Lower lobe of right lung (tissue), 2 donors: Measurements from ENCODE around the gene PEF1. TPM values are rescaled to one million over a fixed set of nuclear protein-coding genes. Genes with fewer than 3 reads are reported as not detected.

Experiments
- ATAC-seq, 2 donors: fragments of 200-7000 bp; cut with Tn5 transposase; one replicate each; pipeline ENCODE4 v1.9.1; 2020 to 2022; ENCODE audit warnings: mild to moderate bottlenecking in 2 of 2, moderate library complexity in 2 of 2
- DNase-seq: peaks from one replicate; pipeline ENCODE4 v3.0.0-alpha.2; 2020
- H3K27ac ChIP-seq: fragments of 200-600 bp; one replicate; pipeline ENCODE4 v1.8.0; 2022
- H3K27me3 ChIP-seq: fragments of 200-600 bp; one replicate; pipeline ENCODE4 v1.8.0; 2022; ENCODE audit warnings: low read depth
- H3K36me3 ChIP-seq: fragments of 200-600 bp; one replicate; pipeline ENCODE4 v1.8.0; 2022; ENCODE audit warnings: mild to moderate bottlenecking
- H3K4me1 ChIP-seq: fragments of 200-600 bp; one replicate; pipeline ENCODE4 v1.8.0; 2022
- H3K4me3 ChIP-seq: fragments of 200-600 bp; one replicate; pipeline ENCODE4 v1.8.0; 2022; ENCODE audit warnings: mild to moderate bottlenecking
- H3K9me3 ChIP-seq: fragments of 200-600 bp; one replicate; pipeline ENCODE4 v1.8.0; 2022
- intact Hi-C: fragments of 100-400 bp; cut with DNase I; formaldehyde crosslinking; loops from one replicate; pipeline ENCODE4 v1.11.0; 2022
- total RNA-seq: library from RNA; stranded (reverse); fragmentation: NEBNext Ultra II Directional; extraction: Animal tissue kit (Norgen Biotek cat#: 25700); gene quantifications from one replicate; pipeline ENCODE4 v1.2.1, GENCODE V29; 2021
- TF ChIP-seq, protein P1 (sequence below): fragments of 200-600 bp; IDR thresholded peaks from one replicate; pipeline ENCODE4 v1.8.0; 2022; ENCODE audit warnings: antibody characterized with exemption, mild to moderate bottlenecking
- donor health status: DM: no; HTN: yes; CAD: no; lungs with severe emphysema.

The PEF1 gene
- total RNA-seq, 1 donor from 2014 or later: 61.6 TPM

DNA sequence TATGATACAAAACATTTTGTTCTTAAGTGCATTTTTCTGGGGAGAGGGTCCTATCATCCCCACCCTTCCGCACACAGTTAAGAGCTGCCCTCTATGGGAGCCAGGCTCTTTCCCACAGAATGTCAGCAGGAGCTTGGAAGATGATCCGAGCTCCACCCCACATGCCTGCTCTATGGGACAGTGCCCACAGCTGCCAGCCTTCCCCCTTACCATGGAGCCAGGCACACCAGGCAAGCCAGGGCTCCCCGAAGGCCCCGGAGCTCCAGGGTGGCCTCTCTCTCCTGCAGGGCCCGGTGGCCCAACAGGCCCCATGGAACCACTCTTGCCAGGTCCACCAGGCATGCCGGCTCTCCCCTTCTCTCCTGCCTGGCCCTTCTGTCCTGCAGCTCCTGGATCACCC is 10.4 kb upstream of the PEF1 start:
- ATAC-seq (no peak), DNase-seq (no peak)
- H3K36me3 ChIP-seq: peaks cover 3% of the 10 kb centered on the region
- no peaks in the 10 kb centered on the region for H3K4me1 ChIP-seq
- intact Hi-C loops: no loop called here
- no peaks in the 10 kb centered on the region for H3K27me3 ChIP-seq
- no peak overlapping the region for H3K4me3 ChIP-seq
- no peaks in the 10 kb centered on the region for H3K9me3 ChIP-seq
- H3K27ac ChIP-seq: no peak overlapping the region
- TF ChIP-seq, protein P1, sequence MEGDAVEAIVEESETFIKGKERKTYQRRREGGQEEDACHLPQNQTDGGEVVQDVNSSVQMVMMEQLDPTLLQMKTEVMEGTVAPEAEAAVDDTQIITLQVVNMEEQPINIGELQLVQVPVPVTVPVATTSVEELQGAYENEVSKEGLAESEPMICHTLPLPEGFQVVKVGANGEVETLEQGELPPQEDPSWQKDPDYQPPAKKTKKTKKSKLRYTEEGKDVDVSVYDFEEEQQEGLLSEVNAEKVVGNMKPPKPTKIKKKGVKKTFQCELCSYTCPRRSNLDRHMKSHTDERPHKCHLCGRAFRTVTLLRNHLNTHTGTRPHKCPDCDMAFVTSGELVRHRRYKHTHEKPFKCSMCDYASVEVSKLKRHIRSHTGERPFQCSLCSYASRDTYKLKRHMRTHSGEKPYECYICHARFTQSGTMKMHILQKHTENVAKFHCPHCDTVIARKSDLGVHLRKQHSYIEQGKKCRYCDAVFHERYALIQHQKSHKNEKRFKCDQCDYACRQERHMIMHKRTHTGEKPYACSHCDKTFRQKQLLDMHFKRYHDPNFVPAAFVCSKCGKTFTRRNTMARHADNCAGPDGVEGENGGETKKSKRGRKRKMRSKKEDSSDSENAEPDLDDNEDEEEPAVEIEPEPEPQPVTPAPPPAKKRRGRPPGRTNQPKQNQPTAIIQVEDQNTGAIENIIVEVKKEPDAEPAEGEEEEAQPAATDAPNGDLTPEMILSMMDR: no peak

GRCh38 chr1:31654474-31654776 is 9.7 kb upstream of the PEF1 start:
- ATAC-seq (no peak), DNase-seq (no peak)
- intact Hi-C loops: no loop called here
- Histone ChIP-seq H3K27ac (no peak overlapping the region), H3K36me3 (peaks cover 3% of the 10 kb centered on the region), H3K4me1 (no peaks in the 10 kb centered on the region), H3K27me3 (no peaks in the 10 kb centered on the region), H3K4me3 (no peak overlapping the region), H3K9me3 (no peaks in the 10 kb centered on the region)
- TF ChIP-seq, protein P1: no peak

- intact Hi-C loops: no loop called here
- ATAC-seq (no peak), DNase-seq (no peak)
- H3K27ac ChIP-seq: no peak overlapping the region
- H3K4me3 ChIP-seq: no peak overlapping the region
- H3K27me3 ChIP-seq: no peaks in the 10 kb centered on the region
- peaks cover 3% of the 10 kb centered on the region for H3K36me3 ChIP-seq
- H3K4me1 ChIP-seq: no peaks in the 10 kb centered on the region
- no peaks in the 10 kb centered on the region for H3K9me3 ChIP-seq
- TF ChIP-seq, protein P1: no peak
These were observed 9.2 kb upstream of the PEF1 start for GRCh38 chr1:31653717-31654473.

GRCh38 chr1:31652891-31653499 is 8.3 kb upstream of the PEF1 start:
- no peak overlapping the region for H3K4me3 ChIP-seq
- no peaks in the 10 kb centered on the region for H3K4me1 ChIP-seq
- ATAC-seq (peak; percentile 75 to 86), DNase-seq (no peak)
- TF ChIP-seq, protein P1: no peak
- no peaks in the 10 kb centered on the region for H3K36me3 ChIP-seq
- intact Hi-C loops: no loop called here
- no peak overlapping the region for H3K27ac ChIP-seq
- H3K9me3 ChIP-seq: no peaks in the 10 kb centered on the region
- no peaks in the 10 kb centered on the region for H3K27me3 ChIP-seq

DNA sequence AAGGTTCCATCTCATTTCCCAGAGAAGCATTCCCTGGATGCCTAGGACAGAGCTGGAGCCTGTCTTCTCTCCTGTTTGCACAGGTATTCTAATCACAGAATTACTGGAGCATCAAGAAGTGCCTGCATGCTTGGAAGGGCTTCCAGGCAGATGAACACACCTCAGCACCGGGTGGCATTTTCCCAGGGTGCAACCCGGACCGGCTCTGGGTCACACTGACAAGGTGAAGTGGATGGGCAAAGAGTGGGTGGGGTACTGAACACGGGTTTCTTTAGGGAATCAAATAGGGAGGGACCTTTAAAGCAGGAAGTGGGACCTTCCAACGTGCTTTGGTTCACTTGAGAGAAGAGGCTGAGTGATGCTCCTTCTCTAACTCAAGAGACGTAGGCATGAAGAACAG is 7.1 kb upstream of the PEF1 start:
- Histone ChIP-seq H3K27ac (no peak overlapping the region), H3K36me3 (no peaks in the 10 kb centered on the region), H3K4me3 (no peak overlapping the region), H3K27me3 (no peaks in the 10 kb centered on the region), H3K4me1 (no peaks in the 10 kb centered on the region), H3K9me3 (no peaks in the 10 kb centered on the region)
- ATAC-seq: no peak
- DNase-seq: no peak
- TF ChIP-seq, protein P1: no peak
- intact Hi-C loops: no loop called here
